GM12875 (cell line): ENCODE results near the gene CFAP46.
"Not testable (repeated sequence)": the region's sequence is repeated elsewhere in the genome, so short reads cannot be mapped to it uniquely, and the experiment has no call there.

Source experiments
- H3K4me3 ChIP-seq: one replicate; pipeline ENCODE4 v1.5.1; 2011; ENCODE audit warnings: low read depth, low read length, control low read depth
- CTCF ChIP-seq: IDR thresholded peaks from 2 replicates; pipeline ENCODE4 v1.5.1; 2011; ENCODE audit warnings: low read depth, mild to moderate bottlenecking, control low read depth, inconsistent platforms, low read length, moderate library complexity, borderline replicate concordance; ENCODE audit not compliant: insufficient read depth

Gene CFAP46

GRCh38 chr10:132904181-132904813 is 38.1 kb downstream of the CFAP46 start:
- H3K4me3 ChIP-seq = no peak overlapping the region
- peak; percentile 82 for TF ChIP-seq CTCF

GRCh38 chr10:132902656-132903575 is 39.5 kb downstream of the CFAP46 start:
- not testable (repeated sequence) for H3K4me3 ChIP-seq

- no peak for TF ChIP-seq CTCF
These were observed 41.0 kb downstream of the CFAP46 start for GRCh38 chr10:132901351-132901750.

GRCh38 chr10:132900211-132900756 is 42.1 kb downstream of the CFAP46 start:
- H3K4me3 ChIP-seq = no peak overlapping the region

More at GRCh38 chr10:132901351-132901750, 41.0 kb downstream of the CFAP46 start:
- H3K4me3 ChIP-seq = no peak overlapping the region

GRCh38 chr10:132899751-132900065 is 42.7 kb downstream of the CFAP46 start:
- TF ChIP-seq CTCF = no peak
- H3K4me3 ChIP-seq = no peak overlapping the region

More at GRCh38 chr10:132900211-132900756, 42.1 kb downstream of the CFAP46 start:
- no peak for TF ChIP-seq CTCF

- no peak for TF ChIP-seq CTCF
- no peak overlapping the region for H3K4me3 ChIP-seq
These were observed 43.2 kb downstream of the CFAP46 start for GRCh38 chr10:132899054-132899750.

- TF ChIP-seq CTCF = no peak
- H3K4me3 ChIP-seq = no peak overlapping the region
These were observed 43.8 kb downstream of the CFAP46 start for GRCh38 chr10:132898391-132899053.
